ENCODE data around the gene NFYB. TPM values are rescaled to one million over a fixed set of nuclear protein-coding genes. Genes with fewer than 3 reads are reported as not detected.
"Not testable (repeated sequence)": the region's sequence is repeated elsewhere in the genome, so short reads cannot be mapped to it uniquely, and the experiment has no call there.

NFYB gene
- 10 to 100 TPM; 23.6 to 24.5 TPM for total RNA-seq

DNA sequence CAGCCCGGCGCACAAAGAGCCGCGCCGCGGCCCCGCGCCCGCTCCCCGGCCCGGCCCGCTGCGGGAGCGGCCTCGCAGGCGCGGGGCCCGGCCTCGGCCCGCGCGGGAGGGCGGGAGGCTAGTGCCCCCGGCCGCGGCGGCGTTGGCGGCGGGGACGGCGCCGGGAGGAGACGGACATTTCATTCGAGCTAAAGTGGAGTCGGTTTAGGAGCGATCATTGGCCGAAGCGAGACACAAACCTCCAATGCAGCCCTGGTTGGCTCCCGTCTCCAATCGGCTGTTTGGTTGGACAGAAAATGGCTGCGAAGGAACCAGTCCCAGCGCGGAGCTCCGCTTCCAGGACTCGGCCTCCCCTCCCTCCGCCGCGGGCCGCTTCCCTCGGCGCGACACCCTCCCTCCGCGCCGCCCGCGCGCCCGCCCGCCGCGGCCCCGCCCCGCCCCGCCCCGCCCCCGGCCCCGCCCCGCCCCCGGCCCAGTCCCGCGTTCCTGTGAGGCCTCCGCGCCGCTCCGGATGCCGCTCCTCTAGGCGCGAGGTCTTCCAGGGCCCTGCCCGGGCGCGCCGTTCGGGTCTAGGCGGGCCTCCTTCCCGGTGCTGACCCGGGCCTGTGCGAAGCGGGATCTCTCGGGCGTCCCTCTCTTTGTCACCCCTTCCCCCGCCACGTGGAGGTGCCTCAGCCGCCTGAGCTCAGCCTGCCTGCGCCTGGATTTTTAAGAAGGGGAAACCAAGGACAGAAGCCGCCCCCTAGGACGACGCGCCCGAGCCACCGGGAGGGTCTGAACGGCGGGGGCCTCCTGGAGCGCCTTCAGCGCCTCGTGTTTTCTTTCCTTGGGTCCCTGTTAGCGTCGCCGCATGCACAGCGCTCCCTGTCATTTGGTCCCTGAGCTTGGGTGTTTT is at the start of gene NFYB:
Gene NFYB, minus strand, starts transcription at position 309 of the 895 bp plus-strand sequence. CDS start 2,757 bp downstream, outside the sequence.
- peak within 1 kb of the TSS; percentile 83 for H3K4me3 Mint-ChIP-seq
- peaks cover 13% of the 10 kb centered on the region for H3K4me1 Mint-ChIP-seq (ENCODE audit: low read depth)
- H3K36me3 Mint-ChIP-seq, result no peaks in the 10 kb centered on the region
- no peaks in the 10 kb centered on the region for H3K9me3 Mint-ChIP-seq
- intact Hi-C loops (cut with micrococcal nuclease), result loop anchor here (1.0 to 5.0 kb wide), 6 partner anchors 74 to 969 kb away; partner anchors contain the start of genes EID3, HCFC2, HSP90B1 and TDG
- H3K27ac Mint-ChIP-seq, result peak within 1 kb of the TSS; percentile 84
- POLR2A ChIA-PET, result interaction anchor here (0.6 to 2.9 kb wide), 9 partner anchors 9 to 970 kb away, joined by 3 to 21 read pairs (median 10); partner anchors contain the start of genes HCFC2, HSP90B1, TDG and WASHC4
- H3K27me3 Mint-ChIP-seq, result no peaks in the 10 kb centered on the region
- CTCF ChIA-PET, result interaction anchor here (0.9 to 3.2 kb wide), 5 partner anchors 14 to 173 kb away, joined by 3 to 15 read pairs (median 4); partner anchors contain the start of gene TDG
- peak; percentile 95 for DNase-seq

DNA sequence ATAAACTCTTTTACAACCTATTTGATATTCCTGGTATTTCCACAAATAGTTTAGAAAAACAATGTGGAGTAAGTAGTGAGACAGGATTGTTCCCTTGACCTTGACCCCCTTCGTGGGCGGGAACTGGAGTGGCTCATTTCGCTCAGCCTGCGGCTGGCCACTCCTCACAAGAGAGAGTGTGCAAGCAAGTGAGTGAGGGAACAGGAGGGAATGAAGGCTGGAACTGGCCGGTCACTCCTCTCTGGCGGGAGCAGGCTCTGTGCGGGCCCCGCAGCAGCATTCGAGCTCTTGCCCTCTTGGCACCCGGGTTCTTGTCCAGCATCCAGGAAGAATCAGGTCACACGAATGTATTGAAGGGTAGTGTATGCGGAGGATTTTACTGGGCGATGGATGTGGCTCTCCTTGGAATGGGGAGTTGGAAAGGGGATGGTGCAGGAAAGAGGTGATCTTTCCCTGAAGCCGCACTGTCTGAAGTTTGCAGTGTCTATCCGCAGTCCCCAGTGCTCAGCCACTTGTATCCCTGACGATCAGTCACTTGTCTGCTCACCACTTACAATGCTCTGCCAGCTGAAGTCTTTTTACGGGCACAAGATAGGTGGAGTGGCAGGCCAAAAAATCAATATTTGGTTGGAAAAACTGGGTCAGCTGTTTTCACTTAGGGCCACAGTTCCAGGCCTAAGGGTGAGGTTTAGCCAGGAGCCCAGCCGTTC is 49.6 kb upstream of the NFYB start:
- POLR2A ChIA-PET, result no interaction called here
- no peak overlapping the region for H3K4me3 Mint-ChIP-seq
- no peaks in the 10 kb centered on the region for H3K9me3 Mint-ChIP-seq
- CTCF ChIA-PET, result no interaction called here
- H3K27me3 Mint-ChIP-seq, result no peaks in the 10 kb centered on the region
- no peaks in the 10 kb centered on the region for H3K4me1 Mint-ChIP-seq (ENCODE audit: low read depth)
- no peak overlapping the region for H3K27ac Mint-ChIP-seq
- no peaks in the 10 kb centered on the region for H3K36me3 Mint-ChIP-seq
- DNase-seq, result no peak
- intact Hi-C loops (cut with micrococcal nuclease), result no loop called here

DNA sequence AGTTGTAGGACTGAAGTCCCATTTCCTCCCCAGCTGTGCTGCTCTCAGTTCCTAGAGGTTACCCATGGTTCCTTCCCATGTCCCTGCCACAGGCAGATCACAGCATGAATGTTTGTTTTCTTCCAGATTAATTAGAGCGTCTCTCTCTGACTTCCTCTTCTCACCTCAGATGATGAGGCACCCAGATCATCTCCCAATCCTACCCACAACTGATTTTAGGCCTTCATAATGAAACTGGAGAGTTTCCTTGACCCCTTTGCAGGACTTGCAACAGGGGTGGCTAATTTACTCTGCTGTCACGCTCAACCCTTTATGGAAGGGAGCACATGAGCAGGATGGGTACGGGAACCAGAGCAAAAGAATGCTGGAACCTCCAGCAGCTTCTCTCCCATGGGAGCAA is 45.4 kb upstream of the NFYB start:
- no peaks in the 10 kb centered on the region for H3K36me3 Mint-ChIP-seq
- no peak overlapping the region for H3K4me3 Mint-ChIP-seq
- no peak overlapping the region for H3K27ac Mint-ChIP-seq
- CTCF ChIA-PET, result interaction anchor here (1.5 kb wide), 1 partner anchor 17 kb away, joined by 3 read pairs; no protein-coding TSS in a partner anchor
- H3K27me3 Mint-ChIP-seq, result no peaks in the 10 kb centered on the region
- DNase-seq, result no peak
- H3K4me1 Mint-ChIP-seq (ENCODE audit: low read depth), result no peaks in the 10 kb centered on the region
- intact Hi-C loops (cut with micrococcal nuclease), result no loop called here
- POLR2A ChIA-PET, result interaction anchor here (0.6 kb wide), 1 partner anchor 237 kb away, joined by 4 read pairs; no protein-coding TSS in a partner anchor
- H3K9me3 Mint-ChIP-seq, result no peaks in the 10 kb centered on the region

DNA sequence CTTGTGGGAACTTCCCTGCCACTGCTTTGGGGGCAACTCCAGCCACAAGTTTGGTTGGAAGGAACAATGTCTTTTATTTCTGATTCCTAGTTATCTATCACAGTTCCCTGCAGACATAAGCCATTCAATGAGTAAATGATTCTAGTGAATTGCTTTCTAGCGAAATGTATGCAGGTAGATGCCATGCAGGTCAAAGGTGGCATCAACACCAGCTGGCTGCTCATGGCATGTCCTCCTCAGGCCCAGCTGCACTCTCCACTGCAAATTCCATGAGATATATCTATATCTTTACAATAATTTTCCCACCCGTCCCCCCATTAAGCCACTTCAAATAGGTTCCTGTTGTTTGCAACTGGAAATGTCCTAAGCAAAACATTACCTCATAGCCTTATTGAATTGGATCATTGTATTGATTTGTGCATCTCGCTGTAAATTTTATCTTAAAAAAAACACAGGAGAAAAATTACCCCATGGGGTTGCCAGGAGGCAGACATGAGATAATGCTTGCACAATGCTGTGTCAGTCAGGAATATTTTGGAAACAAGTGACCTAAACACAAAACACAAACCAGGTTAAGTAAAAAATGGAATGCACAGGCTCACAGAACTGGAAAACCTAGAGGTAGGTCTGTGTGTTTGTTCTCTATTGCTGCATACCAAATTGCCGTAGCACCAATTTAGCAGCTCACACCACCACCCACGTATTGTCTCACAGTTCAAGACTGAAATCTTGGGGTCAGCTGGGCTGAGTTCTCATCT is 44.8 kb upstream of the NFYB start:
- POLR2A ChIA-PET, result no interaction called here
- no peaks in the 10 kb centered on the region for H3K27me3 Mint-ChIP-seq
- CTCF ChIA-PET, result interaction anchor here (1.5 kb wide), 1 partner anchor 17 kb away, joined by 3 read pairs; no protein-coding TSS in a partner anchor
- H3K9me3 Mint-ChIP-seq, result no peaks in the 10 kb centered on the region
- H3K4me3 Mint-ChIP-seq, result no peak overlapping the region
- H3K36me3 Mint-ChIP-seq, result no peaks in the 10 kb centered on the region
- DNase-seq, result no peak
- H3K4me1 Mint-ChIP-seq (ENCODE audit: low read depth), result peaks cover 2% of the 10 kb centered on the region
- intact Hi-C loops (cut with micrococcal nuclease), result no loop called here
- no peak overlapping the region for H3K27ac Mint-ChIP-seq

DNA sequence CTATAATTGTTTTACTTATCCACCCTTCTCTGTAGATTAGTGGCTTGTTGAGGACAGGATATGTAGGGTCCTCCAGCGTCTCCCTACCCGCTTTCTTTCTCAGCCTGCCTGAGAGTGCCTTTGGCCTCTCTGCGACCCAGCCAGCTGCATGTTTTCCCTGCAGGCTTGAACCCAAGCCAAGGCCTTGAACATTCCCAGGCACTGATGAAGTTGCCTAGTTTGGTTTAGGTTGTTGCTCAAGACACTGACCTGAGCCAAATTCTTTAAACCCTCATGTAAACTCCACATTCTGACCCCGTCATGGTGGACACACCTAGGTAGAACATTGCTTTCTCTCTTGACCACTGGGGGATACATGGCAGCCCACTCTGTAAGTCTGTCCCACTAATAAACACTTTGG is 44.1 kb upstream of the NFYB start:
- intact Hi-C loops (cut with micrococcal nuclease), result no loop called here
- no peaks in the 10 kb centered on the region for H3K36me3 Mint-ChIP-seq
- H3K4me3 Mint-ChIP-seq, result no peak overlapping the region
- DNase-seq, result no peak
- H3K9me3 Mint-ChIP-seq, result no peaks in the 10 kb centered on the region
- peaks cover 7% of the 10 kb centered on the region for H3K4me1 Mint-ChIP-seq (ENCODE audit: low read depth)
- POLR2A ChIA-PET, result no interaction called here
- CTCF ChIA-PET, result no interaction called here
- H3K27ac Mint-ChIP-seq, result no peak overlapping the region
- no peaks in the 10 kb centered on the region for H3K27me3 Mint-ChIP-seq

DNA sequence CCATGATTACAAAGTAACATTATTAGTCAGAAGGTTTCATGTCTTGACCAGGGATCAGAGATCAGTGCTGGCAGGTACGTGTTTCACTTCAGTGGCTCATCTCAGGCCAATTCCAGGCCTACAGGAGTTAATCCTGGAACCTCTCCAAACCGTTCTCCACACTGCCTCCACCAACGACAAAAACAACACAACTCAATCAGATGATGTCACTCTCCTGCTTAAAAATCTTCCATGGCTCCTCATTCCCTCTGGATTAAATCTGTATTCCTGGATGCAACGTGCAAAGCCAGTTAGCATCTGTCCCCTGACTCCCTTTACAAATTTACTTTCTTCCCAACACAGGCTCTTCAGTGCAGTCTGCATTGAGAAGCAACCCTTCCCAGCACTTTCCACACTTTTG is 43.3 kb upstream of the NFYB start:
- intact Hi-C loops (cut with micrococcal nuclease), result no loop called here
- no peak overlapping the region for H3K4me3 Mint-ChIP-seq
- ChIA-PET POLR2A (no interaction called here), CTCF (no interaction called here)
- H3K27ac Mint-ChIP-seq, result no peak overlapping the region
- no peaks in the 10 kb centered on the region for H3K36me3 Mint-ChIP-seq
- H3K9me3 Mint-ChIP-seq, result no peaks in the 10 kb centered on the region
- no peaks in the 10 kb centered on the region for H3K27me3 Mint-ChIP-seq
- peaks cover 8% of the 10 kb centered on the region for H3K4me1 Mint-ChIP-seq (ENCODE audit: low read depth)
- DNase-seq, result no peak

DNA sequence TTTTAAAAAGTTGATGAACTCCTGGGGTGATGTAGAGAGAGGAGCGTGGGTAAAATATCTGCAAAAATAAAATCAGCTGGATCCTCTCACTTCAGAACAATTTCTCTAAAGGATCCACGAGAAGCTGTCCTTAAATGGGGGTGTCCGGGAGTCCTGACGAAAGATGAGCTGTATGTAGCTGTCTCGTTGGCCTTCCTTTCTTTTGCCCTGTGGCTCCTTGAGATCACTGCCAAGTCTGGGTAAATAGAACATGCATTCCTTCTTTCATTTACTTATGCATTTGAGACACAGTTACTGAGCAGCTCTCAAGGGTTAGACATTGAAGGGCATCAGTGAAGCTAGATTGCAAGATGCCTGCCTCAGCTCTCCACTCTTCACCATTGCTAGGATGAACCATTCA is 42.4 kb upstream of the NFYB start:
- no peak overlapping the region for H3K4me3 Mint-ChIP-seq
- H3K27me3 Mint-ChIP-seq, result no peaks in the 10 kb centered on the region
- DNase-seq, result no peak
- H3K4me1 Mint-ChIP-seq (ENCODE audit: low read depth), result peaks cover 8% of the 10 kb centered on the region
- CTCF ChIA-PET, result no interaction called here
- intact Hi-C loops (cut with micrococcal nuclease), result no loop called here
- no peak overlapping the region for H3K27ac Mint-ChIP-seq
- H3K9me3 Mint-ChIP-seq, result no peaks in the 10 kb centered on the region
- no peaks in the 10 kb centered on the region for H3K36me3 Mint-ChIP-seq
- POLR2A ChIA-PET, result no interaction called here

DNA sequence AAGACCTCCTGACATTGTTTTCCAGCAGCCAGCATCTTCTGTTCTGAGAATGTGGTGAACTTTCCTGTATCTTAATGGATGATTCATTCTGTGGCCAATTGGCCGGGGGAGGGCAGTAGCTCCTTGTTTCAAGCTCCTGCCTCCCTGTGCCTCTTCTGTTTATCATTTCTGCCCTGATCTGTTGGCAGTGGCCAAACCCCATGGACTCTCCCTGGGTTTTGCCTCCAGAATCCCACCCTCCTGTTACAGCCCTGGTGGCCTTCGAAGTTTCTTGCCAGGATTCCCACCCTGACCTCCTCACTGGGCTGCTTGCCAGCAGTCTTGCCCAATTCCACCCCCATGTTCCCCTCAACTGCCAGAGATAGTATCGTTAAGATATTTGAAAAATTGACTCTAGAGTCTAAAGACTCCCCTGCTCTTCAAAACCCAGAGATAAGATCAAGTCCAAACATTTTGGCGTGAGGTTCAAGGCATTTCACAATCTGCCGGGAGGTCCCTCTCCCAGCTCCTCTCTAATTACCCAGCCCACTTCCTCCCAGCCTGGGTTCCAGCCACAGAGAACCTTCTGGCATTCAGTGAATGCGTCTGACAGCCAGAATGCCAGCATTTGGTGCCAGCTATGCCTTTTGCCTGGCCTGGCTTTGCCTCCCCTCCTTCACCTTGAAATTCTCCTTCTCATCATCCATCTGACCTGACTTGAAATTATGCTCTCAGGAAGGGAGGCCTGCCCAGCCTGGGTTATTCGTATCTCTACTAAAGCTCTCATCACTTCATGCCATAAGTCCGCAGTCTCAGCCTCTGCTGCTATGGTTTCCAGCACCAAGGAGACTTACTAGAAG is 39.9 kb upstream of the NFYB start:
- Mint-ChIP-seq H3K9me3 (no peaks in the 10 kb centered on the region), H3K27ac (no peak overlapping the region), H3K4me1 (ENCODE audit: low read depth) (peaks cover 8% of the 10 kb centered on the region), H3K36me3 (no peaks in the 10 kb centered on the region), H3K4me3 (no peak overlapping the region), H3K27me3 (no peaks in the 10 kb centered on the region)
- POLR2A ChIA-PET, result no interaction called here
- peak; percentile 39 for DNase-seq
- CTCF ChIA-PET, result no interaction called here
- intact Hi-C loops (cut with micrococcal nuclease), result no loop called here

DNA sequence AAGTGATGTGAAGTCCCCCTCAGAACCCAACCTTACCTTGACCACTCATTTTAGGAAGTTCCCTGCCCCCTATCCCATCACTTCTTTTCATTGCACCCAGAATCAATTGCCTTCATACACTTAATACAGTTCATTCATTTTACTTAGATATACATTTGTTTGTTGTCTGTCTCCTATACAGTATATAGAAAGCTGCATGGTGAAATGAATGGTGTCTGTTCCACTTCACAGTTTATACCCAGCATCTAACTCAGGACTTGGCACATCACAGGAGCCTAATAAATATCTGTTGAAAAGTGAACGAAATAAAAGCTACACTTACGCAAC is 39.3 kb upstream of the NFYB start:
- Mint-ChIP-seq H3K4me3 (no peak overlapping the region), H3K27me3 (no peaks in the 10 kb centered on the region), H3K4me1 (ENCODE audit: low read depth) (peaks cover 8% of the 10 kb centered on the region), H3K36me3 (no peaks in the 10 kb centered on the region), H3K9me3 (no peaks in the 10 kb centered on the region), H3K27ac (no peak overlapping the region)
- ChIA-PET POLR2A (no interaction called here), CTCF (no interaction called here)
- intact Hi-C loops (cut with micrococcal nuclease), result no loop called here
- DNase-seq, result no peak

DNA sequence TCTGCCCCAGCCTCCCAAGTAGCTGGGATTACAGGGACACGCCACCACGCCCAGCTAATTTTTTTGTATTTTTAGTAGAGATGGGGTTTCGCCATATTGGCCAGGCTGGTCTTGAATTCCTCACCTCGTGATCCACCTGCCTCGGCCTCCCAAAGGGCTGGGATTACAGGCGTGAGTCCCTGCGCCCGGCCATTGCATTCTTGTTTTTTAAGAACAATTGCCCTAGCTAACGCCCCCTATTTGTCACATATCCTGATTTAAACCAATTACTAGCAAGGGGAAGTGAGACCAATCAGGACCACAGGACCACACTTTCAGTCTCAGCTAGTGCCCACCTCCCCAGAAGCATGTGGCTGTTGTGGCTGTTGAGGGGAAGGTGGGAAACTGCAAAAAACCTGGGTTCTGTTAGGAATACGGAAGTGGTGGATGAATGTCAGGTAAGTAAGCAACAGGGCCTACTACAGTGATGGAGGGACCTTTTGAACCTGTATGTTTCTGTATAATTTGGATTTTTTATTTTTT is 37.8 kb upstream of the NFYB start:
- CTCF ChIA-PET, result no interaction called here
- no peaks in the 10 kb centered on the region for H3K27me3 Mint-ChIP-seq
- no peaks in the 10 kb centered on the region for H3K9me3 Mint-ChIP-seq
- no peaks in the 10 kb centered on the region for H3K36me3 Mint-ChIP-seq
- H3K4me1 Mint-ChIP-seq (ENCODE audit: low read depth), result peaks cover 8% of the 10 kb centered on the region
- DNase-seq, result no peak
- POLR2A ChIA-PET, result no interaction called here
- no peak overlapping the region for H3K4me3 Mint-ChIP-seq
- H3K27ac Mint-ChIP-seq, result no peak overlapping the region
- intact Hi-C loops (cut with micrococcal nuclease), result no loop called here

DNA sequence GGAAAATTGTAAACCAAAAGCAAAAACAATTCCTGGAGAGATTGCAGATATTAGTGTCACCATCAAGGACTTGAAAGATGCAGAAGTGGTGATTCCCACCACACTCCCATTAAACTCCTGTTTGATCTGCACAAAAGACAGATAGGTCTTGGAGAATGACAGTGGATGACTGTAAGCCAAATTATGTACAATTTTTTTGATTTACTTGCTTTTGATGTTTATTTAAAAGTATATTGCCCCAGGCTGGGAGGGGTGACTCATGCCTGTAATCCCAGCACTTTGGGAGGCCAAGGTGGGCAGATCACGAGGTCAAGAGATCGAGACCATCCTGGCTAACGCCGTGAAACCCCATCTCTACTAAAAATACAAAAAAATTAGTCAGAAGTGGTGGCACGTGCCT is 35.8 kb upstream of the NFYB start:
- H3K27ac Mint-ChIP-seq; H3K36me3 Mint-ChIP-seq; H3K9me3 Mint-ChIP-seq; H3K4me1 Mint-ChIP-seq (ENCODE audit: low read depth); POLR2A ChIA-PET; H3K4me3 Mint-ChIP-seq; CTCF ChIA-PET; intact Hi-C loops (cut with micrococcal nuclease); H3K27me3 Mint-ChIP-seq; DNase-seq: not testable (repeated sequence)

Data from activated CD4-positive, alpha-beta memory T cell treated with anti-CD3 and anti-CD28 coated beads for 36 hours (primary cell).